SKM-1 treated with dmso at 0.1 percent for 144 hours (cell line): ENCODE results near the gene FAM174C.

Experiments
- DNase-seq: peaks from one replicate; lab custom pipeline; 2025; ENCODE audit not compliant: unreplicated experiment; lab: John Stamatoyannopoulos, UW

Gene FAM174C

DNA sequence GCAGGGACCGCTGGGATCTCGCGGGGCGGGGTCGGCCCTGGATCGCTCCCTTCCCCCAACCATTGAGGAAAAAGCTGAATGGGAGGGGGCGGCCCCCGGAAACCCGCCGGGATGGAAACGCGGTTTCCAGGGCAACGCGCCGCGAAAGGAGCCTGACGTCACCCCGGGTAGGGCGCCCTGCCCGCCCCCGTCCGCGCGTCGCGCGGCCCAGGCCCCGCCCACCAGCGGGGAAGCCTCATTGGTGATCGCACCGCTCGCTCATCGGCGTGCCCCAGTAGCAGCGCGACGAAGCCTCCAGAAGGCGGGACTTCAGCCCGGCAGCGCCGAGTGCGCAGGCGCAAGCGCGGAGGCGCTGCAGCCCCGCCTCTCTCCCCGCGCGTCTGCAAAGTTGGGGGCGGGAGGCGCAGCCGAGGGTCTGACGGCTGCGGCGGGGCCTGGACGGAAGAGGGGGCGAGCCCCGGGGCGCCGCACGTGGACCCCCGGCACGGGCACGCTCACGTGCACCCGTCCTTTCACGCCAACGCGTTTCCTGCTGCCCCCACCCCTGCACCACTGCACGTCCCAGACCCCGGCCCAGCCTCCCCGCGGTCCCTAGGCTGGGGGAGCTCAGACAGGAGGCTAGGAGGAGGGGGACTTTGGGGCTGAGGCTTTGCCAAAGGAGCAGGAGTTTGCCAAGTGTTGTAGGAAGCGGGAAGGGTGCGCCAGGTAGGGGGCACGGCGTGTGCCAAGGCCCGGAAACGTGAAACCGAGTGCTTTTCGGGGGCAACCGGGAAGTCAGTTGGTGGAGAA is 14.4 kb upstream of the FAM174C start:
- DNase-seq, result peak; percentile 93

DNA sequence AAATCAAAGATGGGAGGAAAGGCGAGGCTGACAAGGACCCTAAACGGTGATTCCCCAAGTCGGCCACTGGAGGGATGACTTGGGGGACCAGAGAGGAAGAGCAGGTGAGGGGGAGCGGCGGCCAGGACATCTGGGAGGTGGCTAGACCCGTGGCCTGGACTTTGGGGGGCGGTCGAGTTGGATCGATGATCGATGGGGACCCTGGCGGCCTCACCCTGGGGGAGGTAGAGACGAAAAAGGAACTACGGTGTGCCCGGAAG is 13.9 kb upstream of the FAM174C start:
- peak; percentile 15 for DNase-seq

GRCh38 chr19:1261798-1262622 is 13.3 kb upstream of the FAM174C start:
- no peak for DNase-seq

DNA sequence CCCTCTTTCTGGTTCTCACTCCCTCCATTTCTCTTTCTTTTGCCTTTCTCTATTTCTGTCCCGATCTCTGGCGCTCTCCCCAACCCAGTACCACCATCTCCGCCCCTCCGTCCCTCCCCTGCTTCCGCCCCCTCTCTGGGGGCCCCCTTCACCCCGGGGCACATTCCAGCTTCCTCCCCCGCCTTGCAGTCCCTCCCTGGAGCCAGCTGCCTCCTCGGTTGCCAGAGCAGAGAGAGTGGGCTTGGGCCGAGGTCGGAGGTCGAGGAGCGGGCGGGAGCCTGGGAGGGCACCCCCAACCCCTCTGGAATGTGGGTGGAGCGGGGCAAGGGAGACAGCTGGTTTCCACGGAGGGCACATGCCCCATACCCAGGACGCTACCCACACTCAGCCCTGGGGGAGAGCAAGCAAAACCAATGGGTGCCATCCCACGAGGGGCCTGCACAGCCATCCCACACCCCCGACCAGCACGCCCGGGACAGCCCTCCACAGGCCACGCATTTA is 12.7 kb upstream of the FAM174C start:
- no peak for DNase-seq

DNA sequence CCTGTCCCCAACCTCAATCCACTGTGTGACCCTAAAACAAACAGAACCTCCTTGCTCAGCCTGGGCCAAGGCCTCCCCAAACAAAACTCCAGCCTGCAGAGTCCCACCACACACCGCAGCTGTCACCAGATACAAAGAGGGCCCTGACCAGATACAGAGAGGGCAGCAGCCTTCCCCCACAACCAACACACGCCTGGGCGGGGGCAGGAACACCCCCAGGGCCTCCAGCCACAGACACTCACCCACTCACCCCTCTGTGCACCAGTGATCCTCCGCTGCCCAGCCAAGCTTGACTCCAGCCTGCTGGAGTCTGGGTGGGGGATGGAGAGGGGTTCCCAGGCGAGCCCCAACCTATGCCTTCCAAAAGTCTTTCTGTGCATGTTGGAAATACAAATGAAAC is 12.1 kb upstream of the FAM174C start:
- DNase-seq, result no peak

GRCh38 chr19:1264801-1265614 is 10.3 kb upstream of the FAM174C start:
- DNase-seq, result no peak

DNA sequence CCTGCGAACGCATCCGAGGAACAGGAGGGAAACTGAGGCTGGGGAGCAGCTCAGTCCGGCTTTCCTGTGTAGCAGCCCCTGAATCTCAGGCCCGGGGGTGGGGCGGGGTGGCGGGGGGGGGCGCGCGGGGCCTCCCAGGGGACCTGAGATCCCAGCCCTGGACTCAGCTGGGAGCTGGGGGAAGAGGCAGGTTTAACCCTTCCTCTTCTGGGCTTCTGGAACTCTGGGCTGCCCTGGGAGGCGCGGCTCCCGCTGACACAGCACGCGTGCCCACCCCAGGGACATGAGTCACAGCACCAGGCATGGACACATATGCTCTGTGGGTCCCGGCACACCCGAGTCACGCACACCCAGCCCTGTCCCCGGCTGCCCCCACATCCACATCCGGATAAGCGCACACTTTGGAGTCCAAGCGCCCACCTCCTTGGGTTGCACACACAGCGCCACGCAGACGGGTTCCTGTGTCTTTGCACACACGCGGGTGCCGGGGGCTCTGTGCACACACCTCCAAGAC is 9.7 kb upstream of the FAM174C start:
- DNase-seq, result no peak

GRCh38 chr19:1266129-1266915 is 9.0 kb upstream of the FAM174C start:
- peak; percentile 81 for DNase-seq

- DNase-seq, result peak; percentile 16
Observed at GRCh38 chr19:1266916-1267476, 8.3 kb upstream of the FAM174C start.

DNA sequence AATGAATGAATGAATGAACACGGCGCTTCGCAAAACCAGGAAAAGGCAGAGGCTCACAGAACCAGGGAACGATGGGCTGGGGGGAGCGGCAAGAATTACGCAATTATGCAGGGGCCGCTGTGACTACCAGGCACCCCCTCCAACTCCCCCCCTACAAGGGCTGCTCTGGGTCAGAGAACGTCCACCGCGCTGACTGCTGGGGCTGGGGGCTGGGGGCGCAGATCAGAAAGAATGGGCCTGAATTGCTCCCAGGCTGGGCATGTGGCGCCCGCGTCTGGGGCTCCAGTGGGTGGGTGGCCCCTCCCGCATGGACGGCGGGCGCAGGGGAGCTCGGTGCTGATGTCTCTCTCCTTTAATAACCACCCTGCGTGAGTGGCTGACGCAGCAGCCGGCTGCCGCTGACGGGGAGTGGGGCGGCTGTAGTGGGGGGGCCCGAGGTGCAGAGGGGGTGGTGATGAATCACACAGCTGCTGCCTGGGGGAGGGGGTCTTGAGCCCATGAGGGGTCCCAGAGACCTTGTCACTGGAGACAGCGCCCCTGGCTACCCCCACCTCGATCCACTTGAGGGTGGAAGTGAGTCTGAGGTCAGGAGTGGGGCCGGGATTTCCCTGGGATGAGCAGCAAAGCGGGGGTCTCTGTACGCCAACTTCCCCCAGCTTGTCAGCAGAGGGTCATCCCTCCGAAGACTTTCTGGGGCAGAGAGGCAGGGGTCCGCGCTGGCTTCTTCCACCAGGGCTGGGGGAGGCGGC is 7.7 kb upstream of the FAM174C start:
- DNase-seq, result no peak

- DNase-seq, result no peak
Observed at GRCh38 chr19:1268226-1269064, 6.9 kb upstream of the FAM174C start.

DNA sequence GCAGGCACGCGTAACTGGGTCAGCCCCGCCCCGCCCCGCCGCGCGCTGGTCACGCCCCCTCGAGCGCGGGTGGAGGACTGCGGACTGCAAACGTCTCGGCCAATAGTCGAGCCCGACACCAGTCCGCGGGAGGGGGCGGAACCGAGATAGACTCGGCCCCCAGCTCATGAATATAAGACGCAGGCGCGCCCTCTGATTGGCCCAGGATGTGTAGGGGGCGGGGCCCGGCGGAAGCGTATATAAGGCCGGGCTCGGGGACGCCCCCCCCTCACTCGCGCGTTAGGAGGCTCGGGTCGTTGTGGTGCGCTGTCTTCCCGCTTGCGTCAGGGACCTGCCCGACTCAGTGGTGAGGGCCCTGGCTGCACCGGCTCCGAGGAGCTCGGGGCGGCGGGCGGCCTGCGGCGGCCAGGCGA is 6.3 kb upstream of the FAM174C start, which contains the start of gene CIRBP:
TSS of gene CIRBP (plus strand) at position 268 of the 413 bp plus-strand sequence. CDS start 1,602 bp downstream, outside the sequence.
- DNase-seq, result peak; percentile 97

- DNase-seq, result peak; percentile 54
Observed at GRCh38 chr19:1269478-1270212, 5.7 kb upstream of the FAM174C start.

GRCh38 chr19:1270213-1270853 is 5.0 kb upstream of the FAM174C start:
- no peak for DNase-seq

GRCh38 chr19:1270854-1271527 is 4.3 kb upstream of the FAM174C start:
- DNase-seq, result no peak

DNA sequence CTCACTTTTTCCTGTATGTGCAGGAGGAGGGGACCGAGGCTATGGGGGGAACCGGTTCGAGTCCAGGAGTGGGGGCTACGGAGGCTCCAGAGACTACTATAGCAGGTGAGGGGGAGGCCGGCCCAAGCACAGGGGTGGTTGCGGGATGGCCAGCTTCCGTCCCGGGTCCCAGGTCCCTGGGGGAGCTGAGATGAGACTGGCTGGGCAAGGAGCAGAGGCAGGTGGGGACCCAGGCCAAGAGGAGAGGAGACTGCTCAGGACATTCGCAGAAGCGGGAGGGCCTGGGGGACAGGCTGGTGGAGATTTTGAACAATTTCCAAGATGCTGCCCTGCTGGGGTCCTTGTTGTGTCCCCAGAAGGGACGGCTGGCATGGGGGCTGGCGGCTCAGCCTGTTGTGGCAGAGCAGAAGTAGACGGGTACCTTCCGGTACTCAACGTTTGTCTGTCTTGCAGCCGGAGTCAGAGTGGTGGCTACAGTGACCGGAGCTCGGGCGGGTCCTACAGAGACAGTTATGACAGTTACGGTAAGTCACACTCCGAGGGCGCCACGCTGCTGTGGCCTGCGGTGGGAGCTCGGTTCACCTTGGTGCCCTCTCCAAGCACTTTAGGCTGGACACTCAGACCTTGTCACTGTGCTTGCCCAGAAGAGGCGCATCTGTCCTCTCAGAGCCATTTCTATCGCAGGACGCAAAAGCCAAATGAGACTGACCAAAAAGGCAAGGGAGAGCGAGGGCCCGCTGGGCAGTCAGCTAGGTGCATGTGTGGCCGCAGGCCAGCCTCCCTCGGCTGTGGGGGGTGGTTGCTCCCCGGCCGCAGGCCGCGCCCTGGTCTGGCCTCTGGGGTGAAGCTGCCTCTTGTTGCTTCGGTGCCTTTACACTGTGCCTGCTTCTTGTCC is 3.6 kb upstream of the FAM174C start:
- DNase-seq, result no peak
